Endometrial microvascular endothelial cells (primary cell): ENCODE results near the gene AFG3L2. TPM values are rescaled to one million over a fixed set of nuclear protein-coding genes. Genes with fewer than 3 reads are reported as not detected.

Source experiments
- in situ Hi-C: cut with HindIII; loops from 2 replicates; pipeline ENCODE4 v1.10.0; 2017; ENCODE audit warnings: low sequenced_read_pairs, low pct_unique_long_range_greater_than_20kb; ENCODE audit errors: inconsistent ontology term
- total RNA-seq: library from RNA; depleted of rRNA; stranded (reverse); fragments of >200 nt; gene quantifications from one replicate; pipeline ENCODE4 v1.2.3, GENCODE V29; 2015; ENCODE audit errors: inconsistent ontology term

Gene AFG3L2
- total RNA-seq, 1 donor from 2014 or later = 50.6 TPM

DNA sequence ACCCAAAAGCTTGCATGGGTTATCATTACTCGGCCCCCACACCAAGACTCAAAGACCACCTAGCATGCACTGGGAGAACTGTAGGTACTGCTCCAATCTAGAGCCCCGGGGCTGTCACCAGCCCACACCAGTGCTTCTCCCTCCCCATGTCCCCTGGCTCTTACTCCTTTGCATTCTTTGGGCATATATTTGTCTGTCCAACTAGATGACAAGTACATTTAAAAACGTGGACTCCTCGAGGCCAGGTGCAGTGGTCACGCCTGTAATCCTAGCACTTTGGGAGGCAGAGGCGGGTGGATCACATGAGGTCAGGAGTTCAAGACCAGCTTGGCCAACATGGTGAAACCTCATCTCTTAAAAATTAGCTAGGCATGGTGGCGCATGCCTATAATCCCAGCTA is 7.8 kb downstream of the AFG3L2 start:
- in situ Hi-C loops = no loop called here

DNA sequence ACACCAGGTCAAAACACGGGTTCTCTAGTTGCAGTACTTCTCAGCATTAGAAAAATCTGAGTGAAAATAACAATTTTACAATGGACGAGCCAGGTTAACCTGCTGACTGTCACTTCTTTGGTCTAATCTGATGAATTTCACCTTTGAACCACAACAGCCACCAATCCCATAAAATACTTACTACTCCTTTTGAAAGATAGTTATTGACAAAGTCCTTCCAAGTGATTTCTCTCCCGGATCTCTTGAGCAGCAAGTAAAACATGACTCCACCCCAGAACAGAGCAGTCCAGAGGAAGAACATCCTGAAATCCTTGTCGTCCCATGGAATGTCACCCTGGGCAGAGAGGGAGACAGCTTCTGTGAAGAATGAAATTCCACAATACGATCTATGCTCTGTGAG is 10.2 kb downstream of the AFG3L2 start:
- in situ Hi-C loops = no loop called here

DNA sequence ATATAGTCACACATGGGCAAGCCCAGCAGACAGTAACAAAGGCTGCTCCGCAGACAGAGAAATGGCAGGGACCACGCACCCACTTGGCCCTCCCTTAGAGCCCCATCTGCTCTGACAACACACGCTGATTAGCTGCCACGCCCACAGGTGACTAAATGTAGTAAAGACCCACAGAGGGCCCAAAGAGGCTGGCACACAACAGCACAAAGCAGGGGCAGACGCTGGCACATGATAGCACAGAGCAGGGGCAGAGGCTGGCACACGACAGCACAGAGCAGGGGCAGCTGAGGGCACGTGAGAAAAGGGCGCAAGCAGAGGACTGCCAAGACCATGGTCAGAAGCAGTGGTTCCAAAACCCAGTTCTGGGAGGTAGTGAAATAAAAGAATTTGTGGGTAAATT is 10.6 kb downstream of the AFG3L2 start:
- in situ Hi-C loops = no loop called here

DNA sequence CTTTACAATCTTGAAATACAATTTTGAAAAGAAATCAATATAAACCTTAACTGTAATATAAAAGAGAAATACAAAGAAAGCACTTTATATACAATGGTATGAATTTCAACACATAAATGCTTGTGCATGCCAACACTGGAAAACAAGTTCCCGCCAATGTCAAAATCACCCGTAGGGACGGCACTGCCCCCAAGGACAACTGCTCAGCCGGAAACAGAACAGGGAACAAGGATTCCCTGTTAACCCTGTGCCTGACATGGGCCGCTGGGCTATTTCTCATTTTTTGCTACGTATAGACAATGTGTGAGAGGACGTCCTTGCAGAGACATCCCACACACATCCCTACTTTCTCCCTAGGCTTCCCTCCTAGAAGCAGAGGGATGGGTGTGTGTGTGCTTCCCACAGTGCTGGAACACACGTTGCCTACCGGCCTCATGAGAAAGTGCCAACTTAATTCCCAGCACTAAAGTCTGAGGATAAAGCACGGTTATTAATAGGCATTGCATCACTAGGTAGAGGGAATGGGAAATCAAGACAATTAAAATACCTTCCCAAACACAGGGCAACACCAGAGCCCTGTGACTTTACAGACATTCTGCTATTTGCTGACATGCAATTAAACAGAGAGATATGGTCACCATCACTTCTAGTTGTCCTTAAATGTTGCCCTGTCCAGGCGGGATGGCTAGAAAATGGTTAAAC is 14.4 kb downstream of the AFG3L2 start:
- in situ Hi-C loops = no loop called here

DNA sequence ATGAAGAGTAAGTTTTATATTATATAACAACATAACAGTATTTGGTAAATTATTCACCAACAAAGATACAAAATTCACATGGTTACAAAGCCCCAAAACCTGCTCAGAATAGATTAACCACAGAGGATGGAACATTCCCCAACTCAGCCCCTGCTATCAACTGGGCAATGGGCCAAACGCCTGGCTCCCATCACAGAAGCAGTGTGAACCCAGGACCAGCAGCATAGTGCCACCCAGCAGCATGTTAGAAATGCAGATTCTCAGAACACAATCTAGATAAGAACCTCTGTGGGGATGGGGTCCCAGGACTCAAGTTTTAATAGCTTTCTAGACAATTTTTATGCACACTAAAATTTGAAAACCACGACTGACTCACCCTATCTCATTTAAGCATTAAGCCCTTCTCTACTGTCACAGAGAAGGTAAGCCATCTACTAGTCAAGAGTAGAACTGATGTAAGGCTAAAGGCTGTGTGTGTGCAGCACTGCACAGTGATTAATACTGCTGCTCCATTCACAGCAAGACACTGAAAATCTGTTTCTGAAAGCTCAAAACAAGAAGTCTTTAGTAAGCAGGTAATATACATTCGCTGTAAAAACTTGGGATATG is 15.2 kb downstream of the AFG3L2 start:
- in situ Hi-C loops = no loop called here

DNA sequence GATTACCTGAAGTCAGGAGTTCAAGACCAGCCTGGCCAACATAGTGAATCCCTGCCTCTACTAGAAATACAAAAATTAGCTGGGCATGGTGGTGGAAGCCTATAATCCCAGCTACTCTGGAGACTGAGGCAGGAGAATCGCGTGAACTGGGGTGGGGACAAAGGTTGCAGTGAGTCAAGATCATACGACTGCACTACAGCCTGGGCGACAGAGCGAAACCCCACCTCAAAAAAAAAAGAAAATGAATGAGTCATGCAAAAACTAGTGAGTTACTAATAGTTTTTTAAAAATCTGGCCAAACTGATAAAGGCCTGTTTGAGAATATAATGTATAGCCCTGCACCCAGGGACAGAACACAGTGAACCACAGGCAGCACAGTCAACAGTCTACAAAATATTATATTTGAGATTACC is 17.5 kb downstream of the AFG3L2 start:
- in situ Hi-C loops = no loop called here

DNA sequence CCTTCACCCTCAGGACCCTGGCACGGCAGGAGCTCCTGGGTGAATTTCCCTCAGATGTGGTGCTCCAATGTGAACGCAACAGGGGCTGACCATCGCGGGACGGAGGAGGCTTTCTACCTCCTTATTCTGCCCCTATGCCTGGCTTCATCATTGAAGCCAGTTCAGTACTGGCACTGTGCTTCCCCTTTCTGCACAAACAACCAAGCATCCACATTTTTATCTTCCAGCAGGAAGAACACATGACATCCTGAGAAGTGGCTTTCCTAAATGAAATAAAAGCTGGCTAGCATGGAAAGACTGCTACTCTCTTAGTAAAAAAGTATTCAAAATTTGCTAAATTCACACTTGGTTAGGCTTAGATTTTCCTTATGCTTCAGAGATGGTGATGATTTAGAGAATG is 24.8 kb downstream of the AFG3L2 start:
- in situ Hi-C loops = no loop called here

DNA sequence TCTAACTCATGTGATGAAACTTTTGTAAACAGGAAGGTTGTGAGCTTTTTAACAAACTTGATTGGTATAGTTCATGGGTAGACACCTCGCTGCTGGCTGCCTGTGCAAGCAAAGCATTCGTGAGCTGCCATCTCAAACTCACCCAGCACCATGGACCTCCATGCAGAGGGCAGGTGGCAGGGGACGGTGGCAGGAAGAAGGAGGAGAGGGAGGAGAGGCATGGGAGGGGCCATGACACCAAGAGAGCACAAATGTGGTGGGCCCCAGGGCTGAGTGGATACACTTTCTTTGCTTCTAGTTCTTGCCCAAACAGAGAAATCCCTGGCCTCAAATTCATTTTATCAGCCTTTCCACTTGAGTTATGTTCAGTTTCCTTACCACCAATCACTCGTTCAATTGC is 29.1 kb downstream of the AFG3L2 start:
- in situ Hi-C loops = no loop called here

DNA sequence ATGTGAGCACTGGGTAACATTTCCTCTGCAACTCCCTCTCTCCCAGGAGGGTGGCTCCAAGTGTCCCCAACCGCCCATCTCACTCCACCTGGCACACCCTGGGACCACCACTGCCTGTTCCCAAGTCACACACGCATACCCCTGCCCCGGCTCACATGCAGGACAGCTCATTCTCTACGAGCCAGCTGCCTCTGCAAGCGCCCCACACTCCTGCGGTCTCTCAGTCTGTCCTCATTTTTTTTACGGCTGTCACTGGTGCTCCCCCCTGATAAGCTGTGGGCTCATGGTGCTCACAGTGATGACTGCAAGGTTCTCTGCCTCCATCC is 30.8 kb downstream of the AFG3L2 start:
- in situ Hi-C loops = no loop called here

DNA sequence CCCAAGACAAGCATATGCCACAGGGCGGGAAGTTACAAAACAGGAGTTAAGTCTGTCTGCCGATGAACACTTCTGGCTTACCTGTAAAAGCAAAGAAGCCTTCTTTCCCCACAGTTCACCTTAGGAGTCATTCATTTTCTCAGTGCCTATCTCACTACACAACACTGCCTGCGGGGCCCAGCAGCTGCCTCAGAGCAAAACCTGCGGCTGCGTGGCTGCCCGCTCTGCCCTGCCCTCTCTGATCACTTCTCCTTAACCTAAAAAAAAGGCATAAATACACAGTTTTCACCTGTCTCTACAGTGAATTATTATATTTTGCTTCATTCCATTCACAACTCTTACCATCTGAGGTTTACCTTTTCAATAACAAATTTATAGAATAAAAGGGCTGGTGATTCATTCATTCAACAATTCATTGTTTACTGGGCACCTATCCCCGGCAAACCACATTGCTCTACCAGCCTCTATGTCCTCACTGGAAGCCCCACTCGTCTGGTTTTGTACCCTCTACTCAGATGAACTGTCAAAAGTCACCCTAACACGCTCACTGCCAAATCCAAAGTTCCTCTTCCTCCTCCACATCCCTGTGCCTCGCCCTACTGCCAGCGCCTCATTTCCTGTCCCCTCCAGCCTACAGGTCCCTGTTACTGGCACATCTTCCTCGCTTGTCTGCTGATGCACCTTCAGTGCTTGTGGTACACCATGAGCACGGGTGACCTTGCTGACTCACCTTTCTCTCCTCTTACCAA is 31.4 kb downstream of the AFG3L2 start:
- in situ Hi-C loops = no loop called here

DNA sequence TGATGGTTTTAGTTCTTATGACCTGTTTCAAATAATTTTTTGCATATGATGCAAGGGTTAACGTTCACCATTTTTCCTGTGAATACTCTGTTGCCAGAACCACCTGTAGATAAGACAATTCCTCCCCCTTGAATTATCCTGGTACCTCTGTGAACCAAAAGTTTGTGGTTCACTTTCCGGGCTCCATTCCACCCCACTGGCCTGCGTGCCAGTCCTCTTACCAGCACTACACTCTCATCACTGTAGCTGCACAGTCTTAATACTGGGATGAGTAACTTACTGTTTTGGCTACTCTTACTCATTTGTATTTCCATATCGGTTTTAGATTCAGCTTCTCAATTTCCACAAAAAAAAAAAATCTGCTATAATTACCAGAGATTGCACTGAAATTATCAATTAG is 34.4 kb downstream of the AFG3L2 start:
- in situ Hi-C loops = no loop called here

DNA sequence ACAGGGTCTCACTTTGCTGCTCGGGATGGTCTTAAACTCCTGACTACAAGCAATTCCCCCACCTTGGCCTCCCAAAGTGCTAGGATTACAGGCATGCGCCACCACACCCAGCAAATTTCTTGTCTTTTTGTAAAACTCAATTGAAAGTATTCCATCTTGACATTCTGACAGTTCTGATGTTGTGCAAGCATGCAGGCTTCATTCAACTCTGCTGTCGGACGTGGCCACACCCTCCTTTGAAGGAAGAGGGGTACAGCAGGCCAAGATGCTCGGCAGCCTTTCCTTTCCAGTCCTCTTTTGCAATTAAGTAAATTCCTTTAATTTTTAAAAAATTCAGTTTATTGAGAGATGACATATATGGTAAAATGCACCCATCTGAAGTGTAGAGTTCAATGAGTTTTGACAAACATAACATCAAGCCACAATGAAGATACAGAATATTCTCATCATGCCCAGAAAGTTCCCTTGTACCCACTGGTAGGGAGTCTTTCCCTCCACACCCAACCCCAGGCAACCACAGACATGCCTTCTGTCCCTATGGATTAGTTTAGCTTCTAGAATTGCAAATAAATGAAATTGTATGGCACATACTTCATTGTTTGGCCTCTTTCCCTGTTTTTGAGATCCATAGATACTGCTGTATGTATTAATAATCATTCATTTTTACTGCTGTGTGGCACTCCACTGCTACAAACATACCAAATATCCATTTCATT is 35.9 kb downstream of the AFG3L2 start:
- in situ Hi-C loops = no loop called here

DNA sequence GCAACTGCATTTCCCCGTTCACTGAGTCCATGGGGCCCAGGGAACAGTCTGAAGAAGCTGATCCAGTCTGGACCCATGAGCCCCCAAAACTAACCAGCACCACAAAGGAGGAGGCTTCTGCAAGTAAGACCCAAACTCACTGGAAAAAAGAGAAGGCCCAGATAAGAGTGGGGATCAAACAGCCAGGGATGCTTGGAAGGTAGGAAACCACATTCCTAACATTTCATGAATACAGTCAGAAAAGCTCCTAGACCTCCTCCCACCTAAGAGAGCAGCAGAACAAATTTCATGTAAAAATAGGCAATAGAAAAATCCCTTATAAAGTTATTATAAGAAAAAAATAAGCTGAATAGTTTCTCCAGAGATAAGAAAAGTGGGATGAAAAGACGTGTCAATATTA is 38.6 kb downstream of the AFG3L2 start:
- in situ Hi-C loops = no loop called here

DNA sequence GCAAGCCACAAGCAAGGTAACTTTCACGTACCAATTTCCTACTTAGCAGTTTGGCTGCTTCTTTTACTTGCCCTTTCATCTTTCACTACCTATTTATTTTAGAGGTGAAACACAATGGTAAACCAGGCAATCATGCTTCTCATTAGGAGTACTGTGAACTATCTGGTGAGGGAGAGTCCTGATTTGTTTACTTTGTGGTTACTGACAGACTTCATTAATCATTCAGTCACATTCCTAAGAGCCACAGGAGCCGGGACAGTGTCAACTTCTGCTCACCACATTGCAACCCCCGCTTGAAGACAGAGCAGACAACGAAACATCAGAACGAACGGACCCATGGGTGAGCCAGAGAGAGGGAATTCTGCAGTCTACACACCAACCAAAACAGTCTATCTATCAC is 40.1 kb downstream of the AFG3L2 start:
- in situ Hi-C loops = no loop called here

DNA sequence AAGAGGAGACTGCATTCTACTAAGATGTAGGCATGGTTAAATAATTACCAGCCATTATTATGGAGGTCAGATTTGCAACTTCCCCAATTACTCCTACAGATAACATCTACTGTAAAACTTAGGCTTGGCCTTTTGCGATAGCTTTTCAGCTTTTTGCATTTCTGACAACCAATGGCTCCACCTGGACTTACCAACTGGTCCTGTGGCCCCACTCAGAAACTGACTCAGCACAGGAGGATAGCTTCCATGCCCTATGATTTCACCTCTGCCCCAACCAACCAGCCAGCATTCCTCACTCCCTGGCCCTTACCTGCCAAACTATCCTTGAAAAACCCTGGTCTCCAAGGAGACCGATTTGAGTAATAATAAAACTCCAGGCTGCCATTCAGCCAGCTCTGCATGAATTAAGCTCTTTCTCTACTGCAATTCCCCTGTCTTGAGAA is 40.8 kb downstream of the AFG3L2 start:
- in situ Hi-C loops = no loop called here

DNA sequence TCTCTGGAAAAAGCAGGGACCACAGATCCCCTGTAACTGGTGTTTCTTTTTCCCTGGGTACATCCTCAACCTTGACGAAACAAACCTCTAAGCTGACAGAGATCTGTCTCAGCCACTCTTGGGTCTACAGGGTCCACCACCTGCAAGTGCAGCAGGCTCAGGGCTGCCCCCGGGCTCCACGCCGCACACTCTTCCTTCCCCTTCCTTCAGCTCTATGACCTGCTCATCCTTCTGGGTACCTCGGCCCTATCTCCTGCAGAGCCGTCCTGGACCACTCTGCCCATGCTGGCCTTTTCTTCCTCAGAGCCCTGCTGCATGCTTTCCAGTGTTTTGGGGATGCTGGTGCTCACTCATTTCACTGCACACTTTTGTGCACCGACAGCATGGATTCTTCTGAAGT is 41.5 kb downstream of the AFG3L2 start:
- in situ Hi-C loops = no loop called here

DNA sequence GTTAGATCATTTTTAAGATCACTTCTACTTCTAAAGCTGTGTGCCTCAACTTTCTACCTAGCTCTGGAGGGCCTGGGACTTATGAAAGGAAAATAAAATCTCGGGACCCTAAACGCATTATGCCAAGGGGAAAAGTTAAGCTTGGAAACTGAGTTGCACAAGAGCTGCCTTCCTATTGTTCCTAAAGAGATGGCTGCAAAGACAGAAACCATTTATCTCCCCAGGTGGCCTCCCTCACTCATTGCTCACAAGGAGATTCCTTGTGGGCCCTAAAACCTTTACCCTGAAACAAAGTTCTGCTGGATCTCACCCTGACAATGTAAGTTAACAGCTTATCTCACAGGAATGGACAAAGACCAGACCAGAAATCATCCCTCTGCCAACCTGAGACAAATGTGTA is 42.2 kb downstream of the AFG3L2 start:
- in situ Hi-C loops = no loop called here

DNA sequence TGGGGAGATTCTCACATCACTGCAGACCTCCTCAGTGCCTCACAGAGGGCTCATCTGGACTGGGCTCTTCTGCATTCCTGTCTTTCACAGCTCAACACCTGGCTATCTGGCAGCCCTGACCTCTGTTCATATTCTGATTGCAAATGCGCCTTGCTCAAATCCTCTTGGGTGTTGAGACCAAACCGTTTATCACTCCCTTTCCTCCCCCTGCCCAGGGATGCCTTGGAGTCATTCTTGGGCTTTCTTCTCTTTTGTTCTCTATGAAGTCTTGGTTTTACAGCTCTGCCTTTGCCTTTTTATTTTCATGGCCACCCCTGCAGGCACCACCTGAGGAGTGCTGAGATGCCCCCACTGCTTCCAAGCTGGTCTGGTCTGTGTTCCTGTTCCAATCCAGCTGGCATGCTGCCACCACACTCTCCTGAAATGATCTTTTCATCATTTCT is 42.6 kb downstream of the AFG3L2 start:
- in situ Hi-C loops = no loop called here

DNA sequence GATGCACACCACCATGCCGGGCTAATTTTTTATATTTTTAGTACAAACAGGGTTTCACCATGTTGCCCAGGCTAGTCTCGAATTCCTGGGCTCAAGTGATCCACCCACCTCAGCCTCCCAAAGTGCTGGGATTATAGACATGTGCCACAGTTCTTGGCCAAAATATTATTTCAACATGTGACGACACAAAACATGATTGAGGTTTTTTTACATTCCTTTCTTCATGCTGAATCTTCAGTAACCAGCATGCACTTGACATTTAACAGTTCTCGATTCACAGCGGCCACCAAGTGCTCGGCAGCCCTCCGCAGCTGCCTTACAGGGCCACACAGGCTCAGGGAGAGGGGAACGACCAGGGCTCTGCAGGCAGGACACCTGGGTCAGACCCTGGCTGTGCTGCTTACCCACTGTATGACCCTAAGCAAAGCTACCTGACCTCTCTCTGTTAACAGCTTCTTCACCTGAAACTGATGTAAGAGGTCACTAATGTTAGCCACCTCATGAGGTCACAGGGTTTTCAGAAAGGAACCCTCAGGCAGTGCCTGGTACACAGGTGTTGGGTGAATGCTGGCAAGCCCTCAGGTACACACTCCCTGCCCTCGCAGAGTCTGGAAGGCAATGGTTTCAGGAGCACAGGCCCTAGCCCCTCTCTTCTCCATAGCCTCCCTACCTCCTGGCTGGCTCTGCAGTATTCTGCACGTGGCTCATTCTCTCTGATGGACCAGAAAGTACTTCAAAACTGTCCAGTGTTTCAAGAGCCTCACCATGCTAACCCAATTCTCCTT is 43.3 kb downstream of the AFG3L2 start:
- in situ Hi-C loops = no loop called here
